SK-N-SH treated with all-trans-retinoic acid at 6 μM for 48 hours (cell line): Measurements from ENCODE around the gene UQCRC2.
"Not testable (repeated sequence)": the region's sequence is repeated elsewhere in the genome, so short reads cannot be mapped to it uniquely, and the experiment has no call there.

Experiments used
- ATAC-seq: fragments of 200-7000 bp; cut with Tn5 transposase; 3 replicates; pipeline ENCODE4 v1.9.1; 2020; ENCODE audit warnings: mild to moderate bottlenecking, moderate library complexity
- CSDC2 ChIP-seq: fragments of 250-450 bp; sonication (Bioruptor Pico); IDR thresholded peaks from 2 replicates; pipeline ENCODE4 v1.5.0; 2020; ENCODE audit warnings: mild to moderate bottlenecking, moderate library complexity
- GLIS3 ChIP-seq: fragments of 250-450 bp; sonication (Bioruptor Pico); IDR thresholded peaks from 2 replicates; pipeline ENCODE4 v1.5.0; 2020; ENCODE audit warnings: mild to moderate bottlenecking, moderate library complexity
- ISL1 ChIP-seq: fragments of 250-450 bp; sonication (Bioruptor Pico); IDR thresholded peaks from 2 replicates; pipeline ENCODE4 v2.1.2; 2022; ENCODE audit warnings: mild to moderate bottlenecking, moderate library complexity
- PPARA ChIP-seq: fragments of 250-450 bp; sonication (Bioruptor Pico); IDR thresholded peaks from 2 replicates; pipeline ENCODE4 v1.5.0; 2020; ENCODE audit warnings: mild to moderate bottlenecking, borderline replicate concordance
- TCF4 ChIP-seq: fragments of 250-450 bp; sonication (Bioruptor Pico); IDR thresholded peaks from 2 replicates; pipeline ENCODE4 v1.8.0; 2021; ENCODE audit warnings: mild to moderate bottlenecking, moderate library complexity, borderline replicate concordance
- TOX ChIP-seq: fragments of 250-450 bp; sonication (Bioruptor Pico); IDR thresholded peaks from 2 replicates; pipeline ENCODE4 v1.8.0; 2021; ENCODE audit warnings: mild to moderate bottlenecking, moderate library complexity, borderline replicate concordance
- ZC3H10 ChIP-seq: fragments of 250-450 bp; sonication (Bioruptor Pico); IDR thresholded peaks from 2 replicates; pipeline ENCODE4 v1.5.1; 2021; ENCODE audit warnings: mild to moderate bottlenecking, moderate library complexity
- ZFP3 ChIP-seq: fragments of 250-450 bp; sonication (Bioruptor Pico); IDR thresholded peaks from 2 replicates; pipeline ENCODE4 v1.5.0; 2020; ENCODE audit warnings: mild to moderate bottlenecking, moderate library complexity
- ZFP30 ChIP-seq: fragments of 450-650 bp; formaldehyde crosslinking; IDR thresholded peaks from 2 replicates; pipeline ENCODE4 v1.5.0; 2022; ENCODE audit warnings: mild to moderate bottlenecking, moderate library complexity
- ZNF565 ChIP-seq: fragments of 450-650 bp; formaldehyde crosslinking; conservative IDR thresholded peaks from 2 replicates; pipeline ENCODE4 v1.5.0; 2020; ENCODE audit warnings: low read depth, mild to moderate bottlenecking, moderate library complexity
- ZNF70 ChIP-seq: fragments of 450-650 bp; formaldehyde crosslinking; IDR thresholded peaks from 2 replicates; pipeline ENCODE4 v1.5.0; 2020; ENCODE audit warnings: mild to moderate bottlenecking, moderate library complexity
- ZNF8 ChIP-seq: fragments of 450-650 bp; formaldehyde crosslinking; IDR thresholded peaks from 2 replicates; pipeline ENCODE4 v1.5.0; 2020; ENCODE audit warnings: mild to moderate bottlenecking, moderate library complexity
- TF ChIP-seq, protein P1 (sequence below): fragments of 250-450 bp; sonication (Bioruptor Pico); IDR thresholded peaks from 2 replicates; pipeline ENCODE4 v1.5.0; 2020; ENCODE audit warnings: mild to moderate bottlenecking, moderate library complexity
- TF ChIP-seq, protein P2 (sequence below): fragments of 250-450 bp; sonication (Bioruptor Pico); IDR thresholded peaks from 2 replicates; pipeline ENCODE4 v1.8.0; 2021; ENCODE audit warnings: low read depth, mild to moderate bottlenecking, moderate library complexity, borderline replicate concordance
- TF ChIP-seq, protein P3 (sequence below): fragments of 250-450 bp; sonication (Bioruptor Pico); IDR thresholded peaks from 2 replicates; pipeline ENCODE4 v1.8.0; 2020; ENCODE audit warnings: mild to moderate bottlenecking, moderate library complexity, borderline replicate concordance
- TF ChIP-seq, protein P4 (sequence below): fragments of 250-450 bp; sonication (Bioruptor Pico); IDR thresholded peaks from 2 replicates; pipeline ENCODE4 v1.5.1; 2021; ENCODE audit warnings: mild to moderate bottlenecking, moderate library complexity

Gene UQCRC2

DNA sequence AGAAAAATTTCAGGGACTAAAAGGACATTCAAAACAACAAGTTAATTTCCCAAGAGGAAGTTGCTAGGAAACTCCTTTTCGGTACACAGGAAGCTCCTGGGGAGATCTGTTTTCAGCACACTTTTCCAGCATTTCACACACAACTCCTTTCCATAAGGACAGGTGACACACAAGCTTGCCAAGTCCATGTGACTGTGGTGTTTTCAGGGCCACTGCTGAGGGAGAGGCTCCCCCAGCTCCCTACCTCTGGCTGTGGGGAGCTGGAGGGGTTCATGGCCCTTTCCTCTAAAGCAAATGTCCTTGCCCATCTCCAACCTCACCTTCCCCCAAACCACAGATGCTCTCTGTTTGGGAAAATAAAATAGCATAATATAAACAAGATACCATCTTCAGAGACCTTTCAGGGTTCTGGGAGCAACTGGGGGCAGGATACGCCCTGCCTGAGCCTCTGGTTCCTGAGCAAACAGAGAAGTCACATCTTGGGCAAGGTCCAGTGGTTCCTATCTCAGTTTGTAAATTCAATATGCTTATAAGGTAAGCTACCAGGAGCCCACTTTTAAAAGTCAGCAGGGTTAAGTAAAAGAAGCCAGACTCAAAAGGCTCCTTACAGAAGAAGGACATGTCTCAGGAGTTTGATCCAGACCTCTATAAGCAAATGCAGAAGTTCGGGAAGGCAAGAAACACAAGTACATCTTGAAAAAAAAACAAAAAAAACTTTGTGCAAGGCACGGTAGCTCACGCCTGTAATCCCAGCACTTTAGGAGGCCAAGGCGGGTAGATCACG lies 44.7 kb downstream of the UQCRC2 start:
- ATAC-seq, result no peak
- no peak for TF ChIP-seq ISL1 (CRISPR knock-in tag)
- TF ChIP-seq ZNF565 (CRISPR knock-in tag), result no peak
- no peak for TF ChIP-seq ZFP3 (CRISPR knock-in tag)
- TF ChIP-seq, protein P1, sequence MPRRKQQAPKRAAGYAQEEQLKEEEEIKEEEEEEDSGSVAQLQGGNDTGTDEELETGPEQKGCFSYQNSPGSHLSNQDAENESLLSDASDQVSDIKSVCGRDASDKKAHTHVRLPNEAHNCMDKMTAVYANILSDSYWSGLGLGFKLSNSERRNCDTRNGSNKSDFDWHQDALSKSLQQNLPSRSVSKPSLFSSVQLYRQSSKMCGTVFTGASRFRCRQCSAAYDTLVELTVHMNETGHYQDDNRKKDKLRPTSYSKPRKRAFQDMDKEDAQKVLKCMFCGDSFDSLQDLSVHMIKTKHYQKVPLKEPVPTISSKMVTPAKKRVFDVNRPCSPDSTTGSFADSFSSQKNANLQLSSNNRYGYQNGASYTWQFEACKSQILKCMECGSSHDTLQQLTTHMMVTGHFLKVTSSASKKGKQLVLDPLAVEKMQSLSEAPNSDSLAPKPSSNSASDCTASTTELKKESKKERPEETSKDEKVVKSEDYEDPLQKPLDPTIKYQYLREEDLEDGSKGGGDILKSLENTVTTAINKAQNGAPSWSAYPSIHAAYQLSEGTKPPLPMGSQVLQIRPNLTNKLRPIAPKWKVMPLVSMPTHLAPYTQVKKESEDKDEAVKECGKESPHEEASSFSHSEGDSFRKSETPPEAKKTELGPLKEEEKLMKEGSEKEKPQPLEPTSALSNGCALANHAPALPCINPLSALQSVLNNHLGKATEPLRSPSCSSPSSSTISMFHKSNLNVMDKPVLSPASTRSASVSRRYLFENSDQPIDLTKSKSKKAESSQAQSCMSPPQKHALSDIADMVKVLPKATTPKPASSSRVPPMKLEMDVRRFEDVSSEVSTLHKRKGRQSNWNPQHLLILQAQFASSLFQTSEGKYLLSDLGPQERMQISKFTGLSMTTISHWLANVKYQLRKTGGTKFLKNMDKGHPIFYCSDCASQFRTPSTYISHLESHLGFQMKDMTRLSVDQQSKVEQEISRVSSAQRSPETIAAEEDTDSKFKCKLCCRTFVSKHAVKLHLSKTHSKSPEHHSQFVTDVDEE (CRISPR knock-in tag), result no peak
- no peak for TF ChIP-seq GLIS3
- TF ChIP-seq PPARA (CRISPR knock-in tag), result no peak
- TF ChIP-seq, protein P2, sequence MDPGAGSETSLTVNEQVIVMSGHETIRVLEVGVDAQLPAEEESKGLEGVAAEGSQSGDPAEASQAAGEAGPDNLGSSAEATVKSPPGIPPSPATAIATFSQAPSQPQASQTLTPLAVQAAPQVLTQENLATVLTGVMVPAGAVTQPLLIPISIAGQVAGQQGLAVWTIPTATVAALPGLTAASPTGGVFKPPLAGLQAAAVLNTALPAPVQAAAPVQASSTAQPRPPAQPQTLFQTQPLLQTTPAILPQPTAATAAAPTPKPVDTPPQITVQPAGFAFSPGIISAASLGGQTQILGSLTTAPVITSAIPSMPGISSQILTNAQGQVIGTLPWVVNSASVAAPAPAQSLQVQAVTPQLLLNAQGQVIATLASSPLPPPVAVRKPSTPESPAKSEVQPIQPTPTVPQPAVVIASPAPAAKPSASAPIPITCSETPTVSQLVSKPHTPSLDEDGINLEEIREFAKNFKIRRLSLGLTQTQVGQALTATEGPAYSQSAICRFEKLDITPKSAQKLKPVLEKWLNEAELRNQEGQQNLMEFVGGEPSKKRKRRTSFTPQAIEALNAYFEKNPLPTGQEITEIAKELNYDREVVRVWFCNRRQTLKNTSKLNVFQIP (CRISPR knock-in tag), result no peak
- TF ChIP-seq, protein P3, sequence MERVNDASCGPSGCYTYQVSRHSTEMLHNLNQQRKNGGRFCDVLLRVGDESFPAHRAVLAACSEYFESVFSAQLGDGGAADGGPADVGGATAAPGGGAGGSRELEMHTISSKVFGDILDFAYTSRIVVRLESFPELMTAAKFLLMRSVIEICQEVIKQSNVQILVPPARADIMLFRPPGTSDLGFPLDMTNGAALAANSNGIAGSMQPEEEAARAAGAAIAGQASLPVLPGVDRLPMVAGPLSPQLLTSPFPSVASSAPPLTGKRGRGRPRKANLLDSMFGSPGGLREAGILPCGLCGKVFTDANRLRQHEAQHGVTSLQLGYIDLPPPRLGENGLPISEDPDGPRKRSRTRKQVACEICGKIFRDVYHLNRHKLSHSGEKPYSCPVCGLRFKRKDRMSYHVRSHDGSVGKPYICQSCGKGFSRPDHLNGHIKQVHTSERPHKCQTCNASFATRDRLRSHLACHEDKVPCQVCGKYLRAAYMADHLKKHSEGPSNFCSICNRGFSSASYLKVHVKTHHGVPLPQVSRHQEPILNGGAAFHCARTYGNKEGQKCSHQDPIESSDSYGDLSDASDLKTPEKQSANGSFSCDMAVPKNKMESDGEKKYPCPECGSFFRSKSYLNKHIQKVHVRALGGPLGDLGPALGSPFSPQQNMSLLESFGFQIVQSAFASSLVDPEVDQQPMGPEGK (CRISPR knock-in tag), result no peak
- no peak for TF ChIP-seq ZNF8 (CRISPR knock-in tag)
- TF ChIP-seq TOX (CRISPR knock-in tag), result no peak
- no peak for TF ChIP-seq ZFP30 (CRISPR knock-in tag)
- no peak for TF ChIP-seq CSDC2 (CRISPR knock-in tag)

DNA sequence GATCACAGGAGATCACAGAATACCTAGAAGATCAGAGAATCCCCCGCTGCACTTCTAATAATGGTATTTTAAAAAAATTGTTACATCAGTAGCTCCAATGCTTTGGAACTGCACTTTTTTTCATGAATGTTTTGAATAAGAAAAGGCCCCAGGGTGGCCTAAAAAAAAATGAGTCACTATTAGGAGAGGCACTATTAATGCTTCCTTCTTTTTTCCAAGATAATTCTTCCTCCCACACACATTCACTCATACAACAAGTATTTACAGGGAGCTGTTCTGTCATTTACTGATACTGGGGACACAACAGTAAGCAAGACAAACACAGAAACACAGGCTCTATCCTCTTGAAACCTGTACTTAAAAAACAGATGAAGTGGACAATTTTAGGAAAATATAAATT lies 48.4 kb downstream of the UQCRC2 start:
- TF ChIP-seq ZNF70 (no peak), CSDC2 (CRISPR knock-in tag) (no peak), ZC3H10 (CRISPR knock-in tag) (no peak), TCF4 (CRISPR knock-in tag) (no peak)
- TF ChIP-seq, protein P4, sequence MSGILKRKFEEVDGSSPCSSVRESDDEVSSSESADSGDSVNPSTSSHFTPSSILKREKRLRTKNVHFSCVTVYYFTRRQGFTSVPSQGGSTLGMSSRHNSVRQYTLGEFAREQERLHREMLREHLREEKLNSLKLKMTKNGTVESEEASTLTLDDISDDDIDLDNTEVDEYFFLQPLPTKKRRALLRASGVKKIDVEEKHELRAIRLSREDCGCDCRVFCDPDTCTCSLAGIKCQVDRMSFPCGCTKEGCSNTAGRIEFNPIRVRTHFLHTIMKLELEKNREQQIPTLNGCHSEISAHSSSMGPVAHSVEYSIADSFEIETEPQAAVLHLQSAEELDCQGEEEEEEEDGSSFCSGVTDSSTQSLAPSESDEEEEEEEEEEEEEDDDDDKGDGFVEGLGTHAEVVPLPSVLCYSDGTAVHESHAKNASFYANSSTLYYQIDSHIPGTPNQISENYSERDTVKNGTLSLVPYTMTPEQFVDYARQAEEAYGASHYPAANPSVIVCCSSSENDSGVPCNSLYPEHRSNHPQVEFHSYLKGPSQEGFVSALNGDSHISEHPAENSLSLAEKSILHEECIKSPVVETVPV (CRISPR knock-in tag), result no peak
- TF ChIP-seq, protein P1 (CRISPR knock-in tag), result no peak
- TF ChIP-seq, protein P2 (CRISPR knock-in tag), result no peak
- no peak; the same call in 2 of the 3 replicates for ATAC-seq

DNA sequence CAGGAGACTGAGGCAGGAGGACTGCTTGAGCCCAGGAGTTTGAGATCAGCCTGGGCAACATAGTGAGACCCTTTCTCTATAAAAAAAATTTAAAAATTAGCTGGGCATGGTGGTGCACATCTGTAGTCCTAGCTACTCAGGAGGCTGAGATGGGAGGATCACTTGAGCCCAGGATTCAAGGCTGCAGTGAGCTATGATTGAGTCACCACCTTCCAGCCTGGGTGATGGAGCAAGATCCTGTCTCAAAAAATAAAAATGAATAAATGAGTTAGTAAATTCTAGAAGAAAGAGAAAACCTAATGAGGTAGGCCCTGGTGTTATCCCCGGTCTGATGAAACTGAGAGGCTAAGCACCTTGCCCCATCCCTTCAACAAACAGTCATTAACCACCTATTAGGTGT lies 48.9 kb downstream of the UQCRC2 start:
- ATAC-seq, result not testable (repeated sequence)
